Gastroesophageal sphincter (tissue), 4 donors: Measurements from ENCODE around the gene MYO18A. TPM values are rescaled to one million over a fixed set of nuclear protein-coding genes. Genes with fewer than 3 reads are reported as not detected.

ENCODE experiments used
- ATAC-seq: fragments of 150-250 bp; one replicate; pipeline ENCODE4 v1.9.1; 2016; ENCODE audit warnings: mild to moderate bottlenecking, moderate library complexity
- H3K27ac ChIP-seq, 4 donors: fragments of 200-600 bp; sonication (generic) in 3 of 4; 1 replicate in 3 of 4; 2 replicates in 1 of 4; pipeline ENCODE4 v1.5.1; 2016 to 2019
- H3K27me3 ChIP-seq: fragments of 200-600 bp; sonication (generic); one replicate; pipeline ENCODE4 v1.5.1; 2019
- H3K36me3 ChIP-seq, 2 donors: fragments of 200-600 bp; sonication (generic); one replicate each; pipeline ENCODE4 v1.5.1; 2019; ENCODE audit warnings: control low read depth in 1 of 2
- H3K4me1 ChIP-seq, 3 donors: fragments of 200-600 bp; sonication (generic); 1 replicate in 2 of 3; 2 replicates in 1 of 3; pipeline ENCODE4 v1.5.1; 2016 to 2019; ENCODE audit warnings: control low read depth in 2 of 3
- H3K4me3 ChIP-seq, 2 donors: fragments of 200-600 bp; sonication (generic); one replicate each; pipeline ENCODE4 v1.5.1; 2019; ENCODE audit warnings: mild to moderate bottlenecking in 1 of 2, moderate library complexity in 1 of 2
- H3K9me3 ChIP-seq, 3 donors: fragments of 200-600 bp; sonication (generic); one replicate each; pipeline ENCODE4 v1.5.1; 2017 to 2019; ENCODE audit warnings: control low read depth in 2 of 3
- CTCF ChIP-seq, 4 experiments: fragments of 200-600 bp in 2 of 4; fragments of 450-650 bp in 2 of 4; sonication (generic) in 1 of 4; IDR thresholded peaks; one replicate each; pipeline ENCODE4 v1.5.1; 2017 to 2019; ENCODE audit warnings: antibody characterized with exemption in 4 of 4, mild to moderate bottlenecking in 2 of 4, moderate library complexity in 2 of 4
- EP300 ChIP-seq: sonication (generic); formaldehyde crosslinking; IDR thresholded peaks from one replicate; pipeline ENCODE4 v1.6.1; 2017; ENCODE audit warnings: antibody characterized with exemption, mild to moderate bottlenecking
- POLR2A ChIP-seq, 2 donors: fragments of 450-650 bp; IDR thresholded peaks; one replicate each; pipeline ENCODE4 v1.6.1; 2017; ENCODE audit warnings: antibody characterized with exemption in 2 of 2, mild to moderate bottlenecking in 2 of 2, moderate library complexity in 1 of 2
- POLR2AphosphoS5 ChIP-seq: sonication (generic); formaldehyde crosslinking; IDR thresholded peaks from one replicate; pipeline ENCODE4 v1.6.1; 2017; ENCODE audit warnings: antibody characterized with exemption
- WGBS, 2 donors: methylation state at CpG; one replicate each; pipeline ENCODE4 v1.1.5; 2018; ENCODE audit warnings: low coverage in 1 of 2; 5-methylcytosine and 5-hydroxymethylcytosine counted together
- total RNA-seq, 4 donors: library from RNA; depleted of rRNA; stranded (reverse); fragments of >200 nt; gene quantifications; one replicate each; pipeline ENCODE4 v1.1.0, GENCODE V29; 2016

Gene MYO18A
- total RNA-seq, 4 donors from 2014 or later = 45.5 to 70.5 (median 56.5) TPM

GRCh38 chr17:29022074-29022473 lies 158.1 kb downstream of the MYO18A start:
- 81 to 92% methylated on average over 7 of the region's 7 CpGs for WGBS, 2 donors
- Histone ChIP-seq H3K27me3 (peaks cover 37% of the 10 kb centered on the region), H3K9me3 (no peaks in the 10 kb centered on the region), H3K27ac (no peak overlapping the region), H3K4me3 (no peak overlapping the region), H3K4me1 (peaks cover 0 to 7% (median 3%) of the 10 kb centered on the region in 3 donors), H3K36me3 (no peaks in the 10 kb centered on the region)
- ATAC-seq = no peak
- TF ChIP-seq POLR2AphosphoS5 (no peak), EP300 (no peak), POLR2A (IDR thresholded peaks at IDR 0.05) (no peak), CTCF (IDR thresholded peaks at IDR 0.05) (no peak)

- H3K27me3 ChIP-seq = peaks cover 45% of the 10 kb centered on the region
- H3K36me3 ChIP-seq = no peaks in the 10 kb centered on the region
- H3K9me3 ChIP-seq = no peaks in the 10 kb centered on the region
- 64 to 88% methylated on average over 3 to 7 of the region's 7 CpGs for WGBS, 2 donors
- peaks cover 0 to 7% (median 3%) of the 10 kb centered on the region in 3 donors for H3K4me1 ChIP-seq
- no peak overlapping the region for H3K4me3 ChIP-seq
- no peak overlapping the region for H3K27ac ChIP-seq
- ATAC-seq = no peak
- TF ChIP-seq POLR2A (IDR thresholded peaks at IDR 0.05) = no peak
- TF ChIP-seq CTCF (IDR thresholded peaks at IDR 0.05) = no peak
- no peak for TF ChIP-seq EP300
- no peak for TF ChIP-seq POLR2AphosphoS5
Measured at GRCh38 chr17:29021226-29021625, 159.0 kb downstream of the MYO18A start.

Other genes starting within 250 kb of the MYO18A start
- gene PHF12, start 228.9 kb downstream of the MYO18A start, total RNA-seq = 10 to 100 TPM; 20.2 to 46.9 (median 37.8) TPM
- gene SEZ6, start 174.4 kb downstream of the MYO18A start, total RNA-seq = under 1 TPM in 1 of 4 donors, not detected in 3; 0.13 TPM
- gene PIPOX, start 137.3 kb downstream of the MYO18A start, total RNA-seq = 10 to 100 TPM in 1 of 4 donors, 1 to 10 TPM in 2, under 1 TPM in 1; 0.52 to 11.2 (median 6.7) TPM
- gene CRYBA1, start 66.5 kb upstream of the MYO18A start, total RNA-seq = not detected
- 10 to 100 TPM; 29.1 to 36.3 (median 33.8) TPM for gene NUFIP2, start 113.8 kb upstream of the MYO18A start, total RNA-seq
- gene TAOK1, start 210.0 kb upstream of the MYO18A start, total RNA-seq = 10 to 100 TPM; 57.9 to 72.2 (median 65.1) TPM